Neuronal stem cell (in vitro differentiated cells): ENCODE data around the gene FLVCR2.
A peak's percentile ranks its signal among the peaks of the same experiment; 100 is the strongest.

Source experiments
- DNase-seq: peaks from one replicate; pipeline ENCODE4 v3.0.0-alpha.2; 2013; ENCODE audit warnings: low spot score
- H2AFZ ChIP-seq: one replicate; pipeline ENCODE4 v1.6.1; 2013; ENCODE audit warnings: mild to moderate bottlenecking, low read length, inconsistent platforms
- H2AK5ac ChIP-seq: 2 replicates; pipeline ENCODE4 v1.6.1; 2013; ENCODE audit warnings: low read depth, mild to moderate bottlenecking, inconsistent platforms, low read length, moderate library complexity, mixed read lengths
- H2BK120ac ChIP-seq: 2 replicates; pipeline ENCODE4 v1.6.1; 2013; ENCODE audit warnings: low read depth, mild to moderate bottlenecking, inconsistent platforms, low read length, moderate library complexity, mixed read lengths
- H2BK12ac ChIP-seq: one replicate; pipeline ENCODE4 v1.6.1; 2013; ENCODE audit warnings: low read length, inconsistent platforms
- H2BK15ac ChIP-seq: 2 replicates; pipeline ENCODE4 v1.6.1; 2013; ENCODE audit warnings: mild to moderate bottlenecking, low read length, inconsistent platforms, mixed read lengths
- H2BK5ac ChIP-seq: one replicate; pipeline ENCODE4 v1.6.1; 2013; ENCODE audit warnings: inconsistent platforms, mild to moderate bottlenecking, low read length, moderate library complexity
- H3K14ac ChIP-seq: one replicate; pipeline ENCODE4 v1.6.1; 2013; ENCODE audit warnings: low read length, inconsistent platforms
- H3K18ac ChIP-seq: 2 replicates; pipeline ENCODE4 v1.6.1; 2013; ENCODE audit warnings: low read length, inconsistent platforms
- H3K23ac ChIP-seq: 2 replicates; pipeline ENCODE4 v1.6.1; 2013; ENCODE audit warnings: low read depth, mild to moderate bottlenecking, mixed read lengths, low read length, inconsistent platforms; ENCODE audit not compliant: poor library complexity
- H3K27ac ChIP-seq: replicated peaks from 3 replicates; pipeline ENCODE4 v1.5.1; 2013; ENCODE audit warnings: low read length, inconsistent platforms
- H3K27me3 ChIP-seq, 3 experiments: 2 replicates each; pipeline ENCODE4 v1.6.1; 2013; ENCODE audit warnings: low read length in 3 of 3, mild to moderate bottlenecking in 2 of 3, inconsistent platforms in 1 of 3, low read depth in 1 of 3, mixed read lengths in 1 of 3, moderate library complexity in 1 of 3; ENCODE audit not compliant: control insufficient read depth in 3 of 3, insufficient read depth in 3 of 3
- H3K36me3 ChIP-seq, 2 donors: replicated peaks in 1 of 2; 2 replicates each; pipeline ENCODE4 v1.6.1; 2013; ENCODE audit warnings: low read length in 2 of 2; ENCODE audit not compliant: control insufficient read depth in 2 of 2, insufficient read depth in 2 of 2
- H3K4ac ChIP-seq: 2 replicates; pipeline ENCODE4 v1.6.1; 2013; ENCODE audit warnings: inconsistent platforms, mild to moderate bottlenecking, low read length, moderate library complexity
- H3K4me1 ChIP-seq, 2 donors: 1 replicate in 1 of 2; 2 replicates in 1 of 2; pipeline ENCODE4 v1.6.1; 2013; ENCODE audit warnings: low read length in 2 of 2, low read depth in 1 of 2; ENCODE audit not compliant: control insufficient read depth in 2 of 2, insufficient read depth in 1 of 2
- H3K4me2 ChIP-seq: one replicate; pipeline ENCODE4 v1.6.1; 2013; ENCODE audit warnings: mild to moderate bottlenecking, low read length, inconsistent platforms; ENCODE audit not compliant: insufficient read depth, poor library complexity, severe bottlenecking
- H3K4me3 ChIP-seq, 2 donors: 2 replicates each; pipeline ENCODE4 v1.5.1; 2013; ENCODE audit warnings: low read length in 2 of 2, mild to moderate bottlenecking in 2 of 2, inconsistent platforms in 1 of 2, moderate library complexity in 1 of 2
- H3K79me1 ChIP-seq: one replicate; pipeline ENCODE4 v1.6.1; 2013; ENCODE audit warnings: low read depth, mild to moderate bottlenecking, inconsistent platforms, low read length, moderate library complexity
- H3K9ac ChIP-seq: one replicate; pipeline ENCODE4 v1.6.1; 2013; ENCODE audit warnings: mild to moderate bottlenecking, low read depth, low read length, inconsistent platforms; ENCODE audit not compliant: poor library complexity
- H3K9me3 ChIP-seq, 2 donors: replicated peaks in 1 of 2; 2 replicates each; pipeline versions ENCODE3 to v1.6.1; 2013; ENCODE audit warnings: low read length in 2 of 2, mild to moderate bottlenecking in 2 of 2, inconsistent platforms in 1 of 2, low read depth in 1 of 2, mixed read lengths in 1 of 2, moderate library complexity in 1 of 2; ENCODE audit not compliant: control insufficient read depth in 2 of 2, insufficient read depth in 1 of 2
- H4K8ac ChIP-seq: one replicate; pipeline ENCODE4 v1.6.1; 2013; ENCODE audit warnings: low read depth, mild to moderate bottlenecking, inconsistent platforms, low read length, moderate library complexity
- H4K91ac ChIP-seq: one replicate; pipeline ENCODE4 v1.6.1; 2013; ENCODE audit warnings: low read length, low read depth, mild to moderate bottlenecking, inconsistent platforms; ENCODE audit not compliant: poor library complexity
- WGBS, 2 donors: extraction: QIAGEN DNeasy Blood & Tissue Kit; methylation state at CpG; one replicate each; pipeline ENCODE4 v1.1.7; 2013; ENCODE audit warnings: missing lambda C conversion rate in 2 of 2, mixed read lengths in 1 of 2; ENCODE audit not compliant: insufficient read length in 2 of 2, insufficient replicate concordance in 1 of 2; ENCODE audit errors: extremely low coverage in 2 of 2; 5-methylcytosine and 5-hydroxymethylcytosine counted together

Gene FLVCR2

GRCh38 chr14:75561013-75561432, 17.4 kb upstream of the FLVCR2 start:
- H3K79me1 ChIP-seq: no peaks in the 10 kb centered on the region
- WGBS, 2 donors: no CpG with 5 or more reads among the region's 6 CpGs
- peaks cover 0 to 1% of the 10 kb centered on the region in 2 donors for H3K9me3 ChIP-seq
- no peak overlapping the region for H2AK5ac ChIP-seq
- H3K4me2 ChIP-seq: no peak overlapping the region
- H3K14ac ChIP-seq: no peak overlapping the region
- H3K27me3 ChIP-seq: peaks cover 0 to 29% (median 0%) of the 10 kb centered on the region in 3 experiments
- no peak overlapping the region for H3K4ac ChIP-seq
- H2BK5ac ChIP-seq: no peak overlapping the region
- H3K4me1 ChIP-seq: no peaks in the 10 kb centered on the region
- H3K9ac ChIP-seq: no peak overlapping the region
- no peak overlapping the region for H4K91ac ChIP-seq
- no peak overlapping the region for H4K8ac ChIP-seq
- H3K27ac ChIP-seq: no peak overlapping the region
- no peak overlapping the region for H2BK120ac ChIP-seq
- H3K23ac ChIP-seq: no peak overlapping the region
- peak; percentile 65 for DNase-seq
- no peak overlapping the region for H2AFZ ChIP-seq
- H3K4me3 ChIP-seq: no peak overlapping the region
- H2BK15ac ChIP-seq: no peak overlapping the region
- no peak overlapping the region for H2BK12ac ChIP-seq
- H3K36me3 ChIP-seq: no peaks in the 10 kb centered on the region
- H3K18ac ChIP-seq: no peak overlapping the region

DNA sequence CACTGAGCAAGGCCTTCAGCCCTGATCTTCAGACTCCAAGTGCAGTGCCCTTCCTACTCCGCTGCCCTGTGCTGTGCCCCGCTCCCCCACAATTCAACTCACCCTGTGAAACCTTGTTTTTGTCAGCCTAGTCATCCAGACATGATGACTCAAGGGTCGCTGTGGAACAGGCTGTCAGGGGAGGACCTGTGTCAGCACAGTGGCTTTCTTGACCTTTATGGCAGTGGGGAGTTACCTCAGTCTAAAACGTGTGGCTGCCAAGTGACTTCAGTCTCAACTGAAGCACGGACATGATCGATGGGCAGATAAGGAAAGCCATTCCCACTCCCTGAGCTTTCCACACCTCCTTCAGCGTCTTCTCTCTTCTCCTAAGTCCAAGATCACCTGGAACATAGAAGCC, 16.3 kb upstream of the FLVCR2 start:
- no peak overlapping the region for H3K14ac ChIP-seq
- no peak overlapping the region for H2BK15ac ChIP-seq
- H2BK5ac ChIP-seq: no peak overlapping the region
- no peak for DNase-seq
- H3K4me3 ChIP-seq: peak overlapping the region in 1 of 2 donors; percentile 34
- no peak overlapping the region for H2BK12ac ChIP-seq
- no peaks in the 10 kb centered on the region for H3K4me1 ChIP-seq
- H3K9me3 ChIP-seq: peaks cover 0 to 1% of the 10 kb centered on the region in 2 donors
- no peak overlapping the region for H2BK120ac ChIP-seq
- no peak overlapping the region for H2AK5ac ChIP-seq
- H3K27ac ChIP-seq: no peak overlapping the region
- H3K79me1 ChIP-seq: no peaks in the 10 kb centered on the region
- H4K8ac ChIP-seq: no peak overlapping the region
- H3K9ac ChIP-seq: no peak overlapping the region
- no peak overlapping the region for H3K4ac ChIP-seq
- no peak overlapping the region for H2AFZ ChIP-seq
- H3K23ac ChIP-seq: no peak overlapping the region
- no peak overlapping the region for H3K18ac ChIP-seq
- H3K27me3 ChIP-seq: peaks cover 0 to 27% (median 0%) of the 10 kb centered on the region in 3 experiments
- no peak overlapping the region for H3K4me2 ChIP-seq
- H3K36me3 ChIP-seq: no peaks in the 10 kb centered on the region
- no CpG with 5 or more reads among the region's 7 CpGs for WGBS, 2 donors
- no peak overlapping the region for H4K91ac ChIP-seq

DNA sequence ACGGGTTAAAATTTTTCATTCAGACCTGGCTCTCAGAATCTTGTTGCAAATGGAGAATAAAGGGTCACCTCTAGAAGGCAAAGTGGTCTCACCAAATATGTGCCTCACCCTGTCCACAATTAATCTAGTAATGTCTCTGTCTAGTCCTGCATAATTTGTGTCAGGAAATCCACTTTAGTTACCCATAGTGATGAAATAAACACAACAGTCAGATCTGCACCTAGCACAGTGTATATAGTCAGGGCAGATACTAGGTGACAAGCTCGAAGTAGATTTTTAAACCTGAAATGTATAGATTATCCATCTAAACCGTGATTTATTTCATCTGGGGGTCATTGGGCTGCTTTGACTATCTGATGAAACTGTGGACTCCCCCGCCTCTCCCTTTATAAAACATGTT, 15.9 kb upstream of the FLVCR2 start:
- Histone ChIP-seq H3K18ac (no peak overlapping the region), H4K91ac (no peak overlapping the region), H3K9ac (no peak overlapping the region), H2AFZ (no peak overlapping the region), H3K9me3 (no peaks in the 10 kb centered on the region), H2BK5ac (no peak overlapping the region), H3K79me1 (no peaks in the 10 kb centered on the region), H3K27ac (no peak overlapping the region), H3K14ac (no peak overlapping the region), H3K23ac (no peak overlapping the region), H4K8ac (no peak overlapping the region), H2AK5ac (no peak overlapping the region), H3K27me3 (peaks cover 0 to 27% (median 0%) of the 10 kb centered on the region in 3 experiments), H2BK120ac (no peak overlapping the region), H2BK15ac (no peak overlapping the region), H2BK12ac (no peak overlapping the region), H3K4ac (no peak overlapping the region), H3K4me1 (no peaks in the 10 kb centered on the region), H3K36me3 (no peaks in the 10 kb centered on the region), H3K4me3 (no peak overlapping the region), H3K4me2 (no peak overlapping the region)
- DNase-seq: no peak
- WGBS, 2 donors: no CpG with 5 or more reads among the region's 4 CpGs

- peaks cover 0 to 37% (median 0%) of the 10 kb centered on the region in 3 experiments for H3K27me3 ChIP-seq
- no peak overlapping the region for H2BK12ac ChIP-seq
- H2AK5ac ChIP-seq: no peak overlapping the region
- no peak overlapping the region for H3K4ac ChIP-seq
- no CpG with 5 or more reads among the region's 4 CpGs for WGBS, 2 donors
- no peak overlapping the region for H2AFZ ChIP-seq
- H3K9ac ChIP-seq: no peak overlapping the region
- H3K27ac ChIP-seq: no peak overlapping the region
- H3K14ac ChIP-seq: no peak overlapping the region
- no peak overlapping the region for H3K4me3 ChIP-seq
- no peak overlapping the region for H4K91ac ChIP-seq
- H3K9me3 ChIP-seq: no peaks in the 10 kb centered on the region
- H3K18ac ChIP-seq: no peak overlapping the region
- H2BK5ac ChIP-seq: no peak overlapping the region
- no peaks in the 10 kb centered on the region for H3K36me3 ChIP-seq
- no peak overlapping the region for H3K4me2 ChIP-seq
- no peak for DNase-seq
- no peak overlapping the region for H2BK120ac ChIP-seq
- no peak overlapping the region for H4K8ac ChIP-seq
- H3K4me1 ChIP-seq: no peaks in the 10 kb centered on the region
- H3K23ac ChIP-seq: no peak overlapping the region
- no peaks in the 10 kb centered on the region for H3K79me1 ChIP-seq
- no peak overlapping the region for H2BK15ac ChIP-seq
These were observed 14.5 kb upstream of the FLVCR2 start for GRCh38 chr14:75563931-75564330.
